Measurements from ENCODE around the gene ARL4D.

ARL4D gene

GRCh38 chr17:43423777-43424455 lies 25.1 kb downstream of the ARL4D start:
- Histone ChIP-seq H3K9me3 (ENCODE audit: control insufficient read depth, insufficient read depth, low read length) (no peaks in the 10 kb centered on the region), H3K27ac (ENCODE audit: low read length) (no peak overlapping the region), H3K4me3 (ENCODE audit: low read length) (no peak overlapping the region), H3K27me3 (ENCODE audit: control insufficient read depth, insufficient read depth, low read length) (no peaks in the 10 kb centered on the region), H3K36me3 (ENCODE audit: control insufficient read depth, insufficient read depth, low read length) (no peaks in the 10 kb centered on the region), H3K4me1 (ENCODE audit: control insufficient read depth, insufficient read depth, low read length) (no peaks in the 10 kb centered on the region)
- DNase-seq (ENCODE audit: low read depth, low spot score) = no peak
- no CpG with 5 or more reads among the region's 6 CpGs for WGBS (ENCODE audit: insufficient coverage, insufficient read length)

- DNase-seq (ENCODE audit: low read depth, low spot score) = no peak
Observed at GRCh38 chr17:43427362-43428043, 28.7 kb downstream of the ARL4D start.

DNA sequence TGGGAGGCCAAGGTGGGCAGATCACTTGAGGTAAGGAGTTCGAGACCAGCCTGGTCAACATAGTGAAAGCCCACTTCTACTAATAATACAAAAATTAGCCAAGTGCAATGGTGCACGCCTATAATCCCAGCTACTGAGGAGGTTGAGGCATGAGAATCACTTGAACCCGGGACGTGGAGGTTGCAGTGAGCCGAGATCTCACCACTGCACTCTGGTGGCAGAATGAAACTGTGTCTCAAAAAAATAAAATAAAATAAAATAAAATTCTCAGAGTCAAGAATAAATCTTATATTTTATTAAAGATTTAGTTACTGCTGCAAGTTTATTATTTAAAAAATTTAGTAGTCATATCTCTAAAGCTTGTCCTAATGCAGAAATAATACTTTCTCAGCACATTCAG lies 29.7 kb downstream of the ARL4D start:
- WGBS (ENCODE audit: insufficient coverage, insufficient read length) = no CpG with 5 or more reads among the region's 5 CpGs
- DNase-seq (ENCODE audit: low read depth, low spot score) = no peak
- no peaks in the 10 kb centered on the region for H3K9me3 ChIP-seq (ENCODE audit: control insufficient read depth, insufficient read depth, low read length)

More at GRCh38 chr17:43427362-43428043, 28.7 kb downstream of the ARL4D start:
- no peak overlapping the region for H3K4me3 ChIP-seq (ENCODE audit: low read length)
- H3K27ac ChIP-seq (ENCODE audit: low read length) = no peak overlapping the region
- peaks cover 2% of the 10 kb centered on the region; the same call in 1 of the 2 replicates for H3K4me1 ChIP-seq (ENCODE audit: control insufficient read depth, insufficient read depth, low read length)
- H3K36me3 ChIP-seq (ENCODE audit: control insufficient read depth, insufficient read depth, low read length) = no peaks in the 10 kb centered on the region
- H3K27me3 ChIP-seq (ENCODE audit: control insufficient read depth, insufficient read depth, low read length) = no peaks in the 10 kb centered on the region
- H3K9me3 ChIP-seq (ENCODE audit: control insufficient read depth, insufficient read depth, low read length) = no peaks in the 10 kb centered on the region
- WGBS (ENCODE audit: insufficient coverage, insufficient read length) = no CpG with 5 or more reads among the region's 9 CpGs

DNA sequence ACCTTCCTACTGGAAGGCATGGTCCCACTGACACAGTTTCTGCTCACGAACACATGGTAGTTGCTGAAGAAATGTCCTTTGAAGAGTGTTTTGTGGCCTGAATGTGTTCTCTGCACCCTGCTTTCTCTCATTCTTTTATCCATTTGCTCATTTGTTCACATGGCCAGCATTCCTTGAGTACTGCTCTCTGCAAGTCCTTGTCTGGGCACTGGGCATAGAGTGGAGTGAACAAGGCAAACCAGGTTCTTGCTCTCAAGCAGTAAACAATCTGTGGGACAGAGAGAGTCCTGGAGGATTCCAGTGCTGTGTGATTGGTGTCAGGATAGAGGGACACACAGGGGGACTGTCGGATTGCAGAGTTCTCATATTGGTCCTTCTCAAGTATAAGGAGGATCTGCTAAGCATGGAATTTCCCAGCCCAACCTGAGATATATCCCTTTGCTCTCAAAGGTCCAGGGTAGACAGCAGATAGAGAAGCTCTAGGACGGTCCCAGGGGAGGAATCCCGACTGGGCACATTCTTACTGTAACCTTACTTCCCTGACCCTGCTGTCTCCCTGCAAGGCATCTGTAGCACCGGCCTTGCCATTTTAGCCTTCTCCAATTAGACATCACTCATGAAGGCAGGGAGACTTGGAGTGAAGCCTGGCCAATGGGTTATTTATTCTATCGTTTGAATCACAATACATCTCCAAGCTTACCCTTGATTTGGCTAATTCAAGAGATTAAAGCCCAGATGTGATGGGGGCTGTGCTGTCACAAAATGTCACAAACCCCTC lies 32.3 kb downstream of the ARL4D start:
- DNase-seq (ENCODE audit: low read depth, low spot score) = no peak
- no peak overlapping the region for H3K27ac ChIP-seq (ENCODE audit: low read length)

More for the DNA sequence above, 29.7 kb downstream of the ARL4D start:
- Histone ChIP-seq H3K4me1 (ENCODE audit: control insufficient read depth, insufficient read depth, low read length) (peaks cover 2% of the 10 kb centered on the region; the same call in 1 of the 2 replicates), H3K27me3 (ENCODE audit: control insufficient read depth, insufficient read depth, low read length) (no peaks in the 10 kb centered on the region), H3K36me3 (ENCODE audit: control insufficient read depth, insufficient read depth, low read length) (no peaks in the 10 kb centered on the region), H3K27ac (ENCODE audit: low read length) (no peak overlapping the region), H3K4me3 (ENCODE audit: low read length) (no peak overlapping the region)

DNA sequence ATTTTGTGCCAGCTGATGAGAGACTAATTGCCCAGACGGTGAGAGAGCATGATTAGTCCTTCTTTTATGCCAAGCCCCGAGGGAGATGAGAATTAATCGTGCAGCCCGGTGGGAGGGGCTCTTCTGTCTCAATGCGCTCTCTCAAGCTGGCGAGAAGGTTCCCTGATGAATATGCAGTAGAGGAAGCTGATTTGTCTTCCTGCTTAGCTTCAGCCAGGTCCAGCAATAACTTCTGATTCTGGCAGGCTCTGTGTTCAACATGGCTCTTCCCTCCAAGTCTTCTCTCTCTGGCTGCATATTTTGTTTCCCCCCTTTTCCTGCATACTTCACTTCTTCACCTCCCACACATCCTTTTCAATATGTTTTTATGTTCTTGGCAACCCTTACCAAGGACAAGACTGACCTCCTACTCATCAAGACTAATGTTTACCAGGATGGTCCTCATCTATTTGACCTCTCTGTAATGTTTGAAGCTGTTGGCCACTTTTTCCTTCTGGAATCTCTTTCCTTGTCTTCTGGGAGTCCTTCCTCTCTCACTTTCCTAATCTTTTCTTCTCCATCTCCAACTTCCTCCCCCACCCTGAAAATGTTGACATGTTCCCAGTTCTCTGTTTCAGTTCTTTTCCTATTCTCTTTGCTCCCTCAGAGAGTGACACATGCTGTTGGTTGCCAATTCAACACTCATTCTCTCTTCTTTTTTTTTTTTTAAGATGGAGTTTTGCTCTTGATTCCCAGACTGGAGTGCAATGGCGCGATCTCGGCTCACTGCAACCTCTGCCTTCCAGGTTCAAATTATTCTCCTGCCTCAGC lies 33.1 kb downstream of the ARL4D start:
- peaks cover 2% of the 10 kb centered on the region; the same call in 1 of the 2 replicates for H3K4me1 ChIP-seq (ENCODE audit: control insufficient read depth, insufficient read depth, low read length)
- no peak overlapping the region for H3K27ac ChIP-seq (ENCODE audit: low read length)
- H3K9me3 ChIP-seq (ENCODE audit: control insufficient read depth, insufficient read depth, low read length) = no peaks in the 10 kb centered on the region
- no CpG with 5 or more reads among the region's 9 CpGs for WGBS (ENCODE audit: insufficient coverage, insufficient read length)
- no peak for DNase-seq (ENCODE audit: low read depth, low spot score)
- no peak overlapping the region for H3K4me3 ChIP-seq (ENCODE audit: low read length)
- no peaks in the 10 kb centered on the region for H3K36me3 ChIP-seq (ENCODE audit: control insufficient read depth, insufficient read depth, low read length)
- no peaks in the 10 kb centered on the region for H3K27me3 ChIP-seq (ENCODE audit: control insufficient read depth, insufficient read depth, low read length)

More for the DNA sequence above, 32.3 kb downstream of the ARL4D start:
- H3K4me1 ChIP-seq (ENCODE audit: control insufficient read depth, insufficient read depth, low read length) = peaks cover 2% of the 10 kb centered on the region; the same call in 1 of the 2 replicates
- no peaks in the 10 kb centered on the region for H3K27me3 ChIP-seq (ENCODE audit: control insufficient read depth, insufficient read depth, low read length)
- no peaks in the 10 kb centered on the region for H3K9me3 ChIP-seq (ENCODE audit: control insufficient read depth, insufficient read depth, low read length)
- no CpG with 5 or more reads among the region's 6 CpGs for WGBS (ENCODE audit: insufficient coverage, insufficient read length)
- H3K36me3 ChIP-seq (ENCODE audit: control insufficient read depth, insufficient read depth, low read length) = no peaks in the 10 kb centered on the region
- no peak overlapping the region for H3K4me3 ChIP-seq (ENCODE audit: low read length)

DNA sequence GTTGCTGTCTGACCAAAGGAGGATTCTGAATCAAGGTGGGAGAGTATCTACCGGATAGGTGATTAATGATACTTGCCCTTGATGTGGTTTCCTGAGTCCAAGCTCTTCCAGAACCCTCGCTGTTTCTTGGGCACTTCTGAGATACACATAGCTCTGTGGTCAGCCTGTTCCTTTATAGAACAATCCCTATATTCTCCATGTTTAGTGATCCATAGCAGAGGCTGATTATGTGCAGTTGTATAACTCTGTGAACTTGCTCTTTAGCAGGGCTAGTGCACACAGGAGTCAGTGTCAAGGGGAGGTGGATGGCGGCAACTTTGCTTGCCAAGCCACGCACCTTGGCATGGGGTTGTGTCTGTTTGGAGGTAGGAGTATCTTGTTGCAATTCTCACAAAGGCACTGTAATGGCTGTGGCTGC lies 36.1 kb downstream of the ARL4D start:
- DNase-seq (ENCODE audit: low read depth, low spot score) = no peak
- H3K36me3 ChIP-seq (ENCODE audit: control insufficient read depth, insufficient read depth, low read length) = no peaks in the 10 kb centered on the region
- H3K4me1 ChIP-seq (ENCODE audit: control insufficient read depth, insufficient read depth, low read length) = peaks cover 2% of the 10 kb centered on the region; the same call in 1 of the 2 replicates
- no peaks in the 10 kb centered on the region for H3K9me3 ChIP-seq (ENCODE audit: control insufficient read depth, insufficient read depth, low read length)
- WGBS (ENCODE audit: insufficient coverage, insufficient read length) = no CpG with 5 or more reads among the region's 4 CpGs
- no peak overlapping the region for H3K4me3 ChIP-seq (ENCODE audit: low read length)
- no peaks in the 10 kb centered on the region for H3K27me3 ChIP-seq (ENCODE audit: control insufficient read depth, insufficient read depth, low read length)
- no peak overlapping the region for H3K27ac ChIP-seq (ENCODE audit: low read length)

DNA sequence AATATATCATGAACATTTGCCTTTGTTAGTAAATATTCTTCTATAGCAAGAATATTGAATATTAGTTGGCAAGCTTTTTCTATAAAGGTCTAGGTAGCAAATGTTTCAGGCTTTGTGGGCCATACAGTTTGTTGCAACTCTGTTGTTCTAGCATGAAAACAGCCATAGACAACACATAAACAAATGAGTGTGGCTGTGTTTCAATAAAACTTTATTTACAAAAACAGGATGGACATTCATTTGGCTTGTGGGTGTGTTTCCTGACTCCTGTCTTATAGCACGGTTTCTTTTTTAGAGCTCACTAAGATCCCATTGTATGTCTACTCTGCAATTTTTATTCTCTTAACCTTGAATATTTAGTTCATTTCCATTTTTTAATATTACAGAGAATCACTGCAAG lies 39.0 kb downstream of the ARL4D start:
- H3K4me3 ChIP-seq (ENCODE audit: low read length) = no peak overlapping the region
- no peaks in the 10 kb centered on the region for H3K4me1 ChIP-seq (ENCODE audit: control insufficient read depth, insufficient read depth, low read length)
- no peak overlapping the region for H3K27ac ChIP-seq (ENCODE audit: low read length)
- no peak for DNase-seq (ENCODE audit: low read depth, low spot score)
- no CpG with 5 or more reads among the region's 1 CpG for WGBS (ENCODE audit: insufficient coverage, insufficient read length)
- no peaks in the 10 kb centered on the region for H3K27me3 ChIP-seq (ENCODE audit: control insufficient read depth, insufficient read depth, low read length)
- H3K36me3 ChIP-seq (ENCODE audit: control insufficient read depth, insufficient read depth, low read length) = no peaks in the 10 kb centered on the region
- H3K9me3 ChIP-seq (ENCODE audit: control insufficient read depth, insufficient read depth, low read length) = no peaks in the 10 kb centered on the region

DNA sequence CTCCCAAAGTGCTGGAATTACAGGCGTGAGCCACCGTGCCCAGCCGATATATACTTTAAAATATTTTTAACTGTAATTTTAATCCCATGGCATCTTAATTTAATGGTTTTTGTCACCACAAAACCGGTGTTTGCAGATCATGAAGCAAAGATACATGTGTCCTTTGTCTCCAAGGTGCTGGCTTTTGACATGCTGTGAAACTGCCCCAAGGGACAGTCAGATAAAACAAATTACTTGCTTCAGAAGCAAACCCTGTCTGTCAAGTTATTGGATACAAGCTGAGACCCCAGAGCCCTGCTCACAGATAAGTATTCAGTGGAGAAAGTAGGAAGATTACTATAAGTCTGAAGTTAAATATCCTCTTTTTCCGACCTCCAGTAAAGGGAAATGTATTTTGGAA lies 39.8 kb downstream of the ARL4D start:
- Histone ChIP-seq H3K4me1 (ENCODE audit: control insufficient read depth, insufficient read depth, low read length) (no peaks in the 10 kb centered on the region), H3K27ac (ENCODE audit: low read length) (no peak overlapping the region), H3K27me3 (ENCODE audit: control insufficient read depth, insufficient read depth, low read length) (no peaks in the 10 kb centered on the region), H3K9me3 (ENCODE audit: control insufficient read depth, insufficient read depth, low read length) (no peaks in the 10 kb centered on the region), H3K4me3 (ENCODE audit: low read length) (no peak overlapping the region), H3K36me3 (ENCODE audit: control insufficient read depth, insufficient read depth, low read length) (no peaks in the 10 kb centered on the region)
- WGBS (ENCODE audit: insufficient coverage, insufficient read length) = no CpG with 5 or more reads among the region's 5 CpGs
- no peak for DNase-seq (ENCODE audit: low read depth, low spot score)

DNA sequence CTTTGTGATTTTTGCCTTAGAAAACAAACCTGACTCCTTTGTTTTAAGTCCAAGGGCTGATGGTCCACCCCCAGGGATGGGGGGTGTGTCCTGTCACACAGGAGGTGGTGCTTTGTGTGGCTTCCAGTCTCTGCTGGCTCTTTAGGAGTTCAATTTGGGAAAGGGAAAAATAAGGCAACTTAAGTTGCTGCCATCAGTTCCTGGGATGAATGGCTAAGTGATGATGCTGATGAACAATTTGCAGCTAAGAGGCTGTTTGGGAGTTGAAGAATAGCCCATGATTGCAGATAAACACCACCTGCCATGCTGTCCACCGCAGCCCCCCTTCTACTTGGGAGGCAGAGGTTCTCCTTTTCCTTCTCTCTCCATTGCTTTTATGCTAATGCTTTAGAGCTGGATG lies 40.2 kb downstream of the ARL4D start:
- DNase-seq (ENCODE audit: low read depth, low spot score) = no peak
- Histone ChIP-seq H3K4me1 (ENCODE audit: control insufficient read depth, insufficient read depth, low read length) (no peaks in the 10 kb centered on the region), H3K27ac (ENCODE audit: low read length) (no peak overlapping the region), H3K36me3 (ENCODE audit: control insufficient read depth, insufficient read depth, low read length) (no peaks in the 10 kb centered on the region), H3K9me3 (ENCODE audit: control insufficient read depth, insufficient read depth, low read length) (no peaks in the 10 kb centered on the region), H3K27me3 (ENCODE audit: control insufficient read depth, insufficient read depth, low read length) (no peaks in the 10 kb centered on the region), H3K4me3 (ENCODE audit: low read length) (no peak overlapping the region)
- no CpG with 5 or more reads among the region's 1 CpG for WGBS (ENCODE audit: insufficient coverage, insufficient read length)

- Histone ChIP-seq H3K27me3 (ENCODE audit: control insufficient read depth, insufficient read depth, low read length) (no peaks in the 10 kb centered on the region), H3K9me3 (ENCODE audit: control insufficient read depth, insufficient read depth, low read length) (no peaks in the 10 kb centered on the region), H3K4me1 (ENCODE audit: control insufficient read depth, insufficient read depth, low read length) (no peaks in the 10 kb centered on the region), H3K27ac (ENCODE audit: low read length) (no peak overlapping the region), H3K4me3 (ENCODE audit: low read length) (no peak overlapping the region), H3K36me3 (ENCODE audit: control insufficient read depth, insufficient read depth, low read length) (no peaks in the 10 kb centered on the region)
- WGBS (ENCODE audit: insufficient coverage, insufficient read length) = no CpG with 5 or more reads among the region's 2 CpGs
- no peak for DNase-seq (ENCODE audit: low read depth, low spot score)
Observed at GRCh38 chr17:43442711-43443110, 43.9 kb downstream of the ARL4D start.

All from iPS DF 6.9 (cell line).